HCT116 (cell line): ENCODE measurements around the gene ASAP2. TPM values are rescaled to one million over a fixed set of nuclear protein-coding genes. Genes with fewer than 3 reads are reported as not detected.
A peak's percentile ranks its signal among the peaks of the same experiment; 100 is the strongest.

Experiments used
- ATAC-seq: fragments of 200-7000 bp; cut with Tn5 transposase; 2 replicates; pipeline ENCODE4 v1.9.1; 2020; ENCODE audit warnings: mild to moderate bottlenecking, moderate library complexity
- BruUV-seq: library from RNA; stranded (reverse); fragments of 400-500 nt; replicated peaks from 2 replicates; lab custom pipeline; 2021; lab: Mats Ljungman, UMichigan
- CTCF ChIA-PET: fragments of 300-600 bp; sonication (Branson Sonifier 250); formaldehyde crosslinking; loops from one replicate; lab custom pipeline; 2021; ENCODE audit warnings: antibody characterized with exemption; lab: Charles Lee
- POLR2A ChIA-PET: fragments of 300-600, 350-600 bp; sonication (Branson Sonifier 250); formaldehyde crosslinking; loops from one replicate; lab custom pipeline; 2021; ENCODE audit warnings: antibody characterized with exemption; lab: Charles Lee
- RAD21 ChIA-PET, 2 experiments: fragments of 300-600 bp; sonication (Branson Sonifier 250); formaldehyde crosslinking; loops; one replicate each; lab custom pipeline; 2023; ENCODE audit warnings: low total read pairs in 2 of 2; ENCODE audit not compliant: uncharacterized antibody in 2 of 2, unreplicated experiment in 2 of 2, low non-redundant PET in 1 of 2; lab: Charles Lee
- DNase-seq: peaks from one replicate; pipeline ENCODE4 v3.0.0-alpha.2; 2010; ENCODE audit warnings: low read depth, low spot score
- H2AFZ ChIP-seq: fragments of 200-600 bp; shearing (Covaris generic), sonication (generic); 2 replicates; pipeline ENCODE4 v1.6.1; 2017; ENCODE audit warnings: low read depth, mixed run types, mixed read lengths, antibody characterized with exemption, low read length; ENCODE audit not compliant: poor library complexity, severe bottlenecking
- H3K27ac ChIP-seq: 2 replicates; pipeline ENCODE4 v1.5.1; 2012; ENCODE audit warnings: low read depth, low read length
- H3K27me3 ChIP-seq: fragments of 200-600 bp; sonication (generic); 2 replicates; pipeline ENCODE4 v1.6.1; 2016; ENCODE audit warnings: mixed run types, low read length, mixed read lengths; ENCODE audit not compliant: insufficient read depth
- H3K36me3 ChIP-seq, 2 experiments: fragments of 200-500 bp in 1 of 2; fragments of 200-600 bp in 1 of 2; sonication (Bioruptor generic) in 1 of 2; sonication (generic) in 1 of 2; 2 replicates each; pipeline versions ENCODE4 v1.5.1 to v1.6.1; 2014 to 2016; ENCODE audit warnings: low read length in 2 of 2, inconsistent platforms in 1 of 2, mixed read lengths in 1 of 2, mixed run types in 1 of 2; ENCODE audit not compliant: insufficient read depth in 2 of 2, control insufficient read depth in 1 of 2
- H3K4me1 ChIP-seq, 2 experiments: fragments of 200-600 bp in 1 of 2; sonication (generic) in 1 of 2; 2 replicates each; pipeline versions ENCODE4 v1.5.1 to v1.6.1; 2012 to 2017; ENCODE audit warnings: low read length in 2 of 2, inconsistent platforms in 1 of 2, mild to moderate bottlenecking in 1 of 2, mixed read lengths in 1 of 2, mixed run types in 1 of 2, moderate library complexity in 1 of 2; ENCODE audit not compliant: insufficient read depth in 2 of 2, control insufficient read depth in 1 of 2
- H3K4me2 ChIP-seq: fragments of 200-600 bp; sonication (generic); 2 replicates; pipeline ENCODE4 v1.6.1; 2017; ENCODE audit warnings: mixed run types, low read length, mixed read lengths
- H3K4me3 ChIP-seq, 2 experiments: fragments of 200-600 bp in 1 of 2; sonication (generic) in 1 of 2; replicated peaks in 1 of 2; 2 replicates each; pipeline ENCODE4 v1.5.1; 2011 to 2016; ENCODE audit warnings: low read length in 2 of 2, control low read depth in 1 of 2, low read depth in 1 of 2, mild to moderate bottlenecking in 1 of 2, mixed read lengths in 1 of 2, mixed run types in 1 of 2
- H3K79me2 ChIP-seq: fragments of 200-600 bp; sonication (generic); 2 replicates; pipeline ENCODE4 v1.6.1; 2017; ENCODE audit warnings: mild to moderate bottlenecking, mixed run types, low read length, moderate library complexity, mixed read lengths; ENCODE audit not compliant: insufficient read depth
- H3K9ac ChIP-seq: fragments of 200-600 bp; sonication (generic); 2 replicates; pipeline ENCODE4 v1.6.1; 2016; ENCODE audit warnings: low read length, mixed read lengths
- H3K9me2 ChIP-seq: fragments of 200-600 bp; sonication (generic), shearing (Covaris generic); 2 replicates; pipeline ENCODE4 v1.6.1; 2017; ENCODE audit warnings: mixed run types, mild to moderate bottlenecking, moderate library complexity; ENCODE audit not compliant: insufficient read depth
- H3K9me3 ChIP-seq, 2 experiments: fragments of 200-500 bp in 1 of 2; fragments of 200-600 bp in 1 of 2; sonication (Bioruptor generic) in 1 of 2; sonication (generic) in 1 of 2; 2 replicates each; pipeline ENCODE4 v1.6.1; 2014 to 2017; ENCODE audit warnings: low read length in 2 of 2, mixed read lengths in 2 of 2, inconsistent platforms in 1 of 2, low read depth in 1 of 2, mild to moderate bottlenecking in 1 of 2, mixed run types in 1 of 2, moderate library complexity in 1 of 2; ENCODE audit not compliant: control insufficient read depth in 1 of 2, insufficient read depth in 1 of 2
- H4K20me1 ChIP-seq: fragments of 200-600 bp; sonication (generic), shearing (Covaris generic); 2 replicates; pipeline ENCODE4 v1.6.1; 2017; ENCODE audit warnings: mixed run types, mild to moderate bottlenecking, moderate library complexity; ENCODE audit not compliant: insufficient read depth
- CBX3 ChIP-seq: IDR thresholded peaks from 2 replicates; pipeline ENCODE4 v1.6.1; 2012; ENCODE audit warnings: low read depth
- CEBPB ChIP-seq: IDR thresholded peaks from 2 replicates; pipeline ENCODE4 v1.6.1; 2012; ENCODE audit warnings: low read depth
- EZH2 ChIP-seq: fragments of 200-600 bp; sonication (generic); IDR thresholded peaks from 2 replicates; pipeline ENCODE4 v1.6.1; 2017; ENCODE audit warnings: antibody characterized with exemption, mixed run types
- FOSL1 ChIP-seq: IDR thresholded peaks from 2 replicates; pipeline ENCODE4 v1.6.1; 2012; ENCODE audit warnings: low read depth
- JUND ChIP-seq: IDR thresholded peaks from 2 replicates; pipeline ENCODE4 v1.6.1; 2012
- POLR2AphosphoS5 ChIP-seq: IDR thresholded peaks from 2 replicates; pipeline ENCODE4 v1.6.1; 2011; ENCODE audit warnings: mild to moderate bottlenecking, low read depth, low read length, moderate library complexity
- RAD21 ChIP-seq: IDR thresholded peaks from 2 replicates; pipeline ENCODE4 v1.6.1; 2012; ENCODE audit warnings: low read depth, mild to moderate bottlenecking
- REST ChIP-seq: IDR thresholded peaks from 2 replicates; pipeline ENCODE4 v1.6.1; 2012; ENCODE audit warnings: low read depth
- SIN3A ChIP-seq: IDR thresholded peaks from 2 replicates; pipeline ENCODE4 v1.6.1; 2012; ENCODE audit warnings: low read depth
- SP1 ChIP-seq: IDR thresholded peaks from 2 replicates; pipeline ENCODE4 v1.6.1; 2012; ENCODE audit warnings: low read depth
- SRF ChIP-seq: IDR thresholded peaks from 2 replicates; pipeline ENCODE4 v1.6.1; 2012; ENCODE audit warnings: low read depth
- intact Hi-C: fragments of 100-400 bp; cut with micrococcal nuclease; formaldehyde crosslinking; loops from 2 replicates; pipeline ENCODE4 v1.10.0; 2022
- total RNA-seq: library from RNA; stranded (reverse); gene quantifications from one replicate; pipeline ENCODE4 v1.2.1, GENCODE V29; 2021; ENCODE audit not compliant: unreplicated experiment
- TF ChIP-seq, protein P1 (sequence below): IDR thresholded peaks from 2 replicates; pipeline ENCODE4 v1.6.1; 2012
- TF ChIP-seq, protein P2 (sequence below): IDR thresholded peaks from 2 replicates; pipeline ENCODE4 v1.6.1; 2012

ASAP2 gene
- total RNA-seq, 1 experiment from 2014 or later: 16.5 TPM

DNA sequence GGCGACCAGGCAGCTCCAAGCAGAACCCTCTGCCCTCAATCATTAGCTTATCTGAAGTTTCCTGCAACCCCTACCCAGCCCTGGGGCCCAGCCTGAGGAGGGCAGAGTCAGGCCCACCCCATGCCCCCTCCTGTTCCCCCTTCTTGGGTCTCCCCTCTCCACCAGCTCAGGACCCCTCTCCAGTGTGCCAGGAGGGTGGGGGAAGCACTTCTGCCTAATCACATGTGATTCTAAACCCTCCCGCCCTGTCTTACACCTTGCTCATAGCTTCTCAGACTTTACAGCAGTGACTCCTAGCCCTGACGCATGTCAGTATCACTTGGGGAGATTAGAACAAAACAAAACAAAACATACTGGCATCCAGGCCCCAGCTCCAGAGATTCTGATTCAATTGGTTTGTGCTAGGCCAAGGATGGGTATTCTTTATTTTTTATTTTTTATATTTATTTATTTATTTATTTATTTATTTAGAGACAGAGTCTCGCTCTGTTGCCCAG lies 42.5 kb upstream of the ASAP2 start (continued):
- TF ChIP-seq, protein P1, sequence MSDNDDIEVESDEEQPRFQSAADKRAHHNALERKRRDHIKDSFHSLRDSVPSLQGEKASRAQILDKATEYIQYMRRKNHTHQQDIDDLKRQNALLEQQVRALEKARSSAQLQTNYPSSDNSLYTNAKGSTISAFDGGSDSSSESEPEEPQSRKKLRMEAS: no peak

GRCh38 chr2:9165625-9166024 lies 41.0 kb upstream of the ASAP2 start:
- peak; percentile 56 for DNase-seq

More at GRCh38 chr2:9165625-9166024, 41.0 kb upstream of the ASAP2 start:
- no peaks in the 10 kb centered on the region for H3K27me3 ChIP-seq
- H3K36me3 ChIP-seq: no peaks in the 10 kb centered on the region
- ChIA-PET RAD21 (no interaction called here), CTCF (interaction anchor here (1.1 kb wide), 1 partner anchor 10 kb away, joined by 3 read pairs; no protein-coding TSS in a partner anchor), POLR2A (no interaction called here)
- ATAC-seq: peak; percentile 84
- H3K79me2 ChIP-seq: no peaks in the 10 kb centered on the region
- H3K9me3 ChIP-seq: no peaks in the 10 kb centered on the region
- TF ChIP-seq, protein P2, sequence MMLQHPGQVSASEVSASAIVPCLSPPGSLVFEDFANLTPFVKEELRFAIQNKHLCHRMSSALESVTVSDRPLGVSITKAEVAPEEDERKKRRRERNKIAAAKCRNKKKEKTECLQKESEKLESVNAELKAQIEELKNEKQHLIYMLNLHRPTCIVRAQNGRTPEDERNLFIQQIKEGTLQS: no peak
- TF ChIP-seq SP1 (no peak), POLR2AphosphoS5 (no peak), CEBPB (no peak), RAD21 (peak; percentile 10; the same call in 1 of the 2 replicates), SIN3A (no peak), JUND (no peak), REST (no peak), SRF (no peak), FOSL1 (peak; percentile 35; the same call in 1 of the 2 replicates), EZH2 (no peak), CBX3 (peak; percentile 32; the same call in 1 of the 2 replicates)
- TF ChIP-seq, protein P1: no peak
- no peak overlapping the region for H3K27ac ChIP-seq
- no peak overlapping the region for H2AFZ ChIP-seq
- H3K4me2 ChIP-seq: peak overlapping the region; percentile 28; the same call in 1 of the 2 replicates
- H4K20me1 ChIP-seq: no peaks in the 10 kb centered on the region
- H3K9ac ChIP-seq: no peak overlapping the region
- H3K4me1 ChIP-seq: peaks cover 9 to 22% of the 10 kb centered on the region in 2 experiments; a peak in 3 of 4 replicates
- H3K9me2 ChIP-seq: no peaks in the 10 kb centered on the region
- intact Hi-C loops: no loop called here
- no peak overlapping the region for H3K4me3 ChIP-seq
- BruUV-seq: no TSS peak
